NCI-H2029 (cell line): ENCODE results near the gene HM13.
"Not testable (repeated sequence)": the region's sequence is repeated elsewhere in the genome, so short reads cannot be mapped to it uniquely, and the experiment has no call there.

ENCODE experiments used
- DNase-seq: peaks from one replicate; lab custom pipeline; 2025; lab: John Stamatoyannopoulos, UW

HM13 gene

DNA sequence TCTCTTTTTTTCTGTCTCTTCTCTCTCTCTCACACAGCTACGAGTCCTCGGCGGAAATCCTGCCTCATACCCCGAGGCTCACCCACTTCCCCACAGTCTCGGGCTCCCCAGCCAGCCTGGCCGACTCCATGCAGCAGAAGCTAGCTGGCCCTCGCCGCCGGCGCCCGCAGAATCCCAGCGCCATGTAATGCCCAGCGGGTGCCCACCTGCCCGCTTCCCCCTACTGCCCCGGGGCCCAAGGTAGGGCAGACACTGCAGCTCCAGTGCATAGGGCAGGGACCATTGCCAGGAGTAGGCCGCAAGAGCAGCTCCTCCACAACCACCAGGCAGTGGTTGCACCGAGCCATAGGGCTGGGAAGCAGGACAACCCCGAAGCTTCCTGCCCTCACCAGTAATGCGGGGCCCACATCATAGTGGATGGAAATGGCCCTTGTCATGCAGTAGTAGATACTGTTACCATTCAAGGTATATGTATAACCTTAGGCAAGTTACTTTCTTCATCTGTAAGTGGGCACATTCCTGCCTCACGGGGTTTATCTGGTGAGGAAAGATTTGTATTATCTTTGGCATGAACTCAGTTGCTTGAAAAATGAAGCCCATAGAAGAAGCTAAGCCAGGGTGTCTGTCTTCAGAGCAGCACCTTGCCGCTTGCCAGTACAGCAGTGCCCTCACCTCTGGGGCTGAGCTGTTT lies 53.9 kb downstream of the HM13 start:
- no peak for DNase-seq

DNA sequence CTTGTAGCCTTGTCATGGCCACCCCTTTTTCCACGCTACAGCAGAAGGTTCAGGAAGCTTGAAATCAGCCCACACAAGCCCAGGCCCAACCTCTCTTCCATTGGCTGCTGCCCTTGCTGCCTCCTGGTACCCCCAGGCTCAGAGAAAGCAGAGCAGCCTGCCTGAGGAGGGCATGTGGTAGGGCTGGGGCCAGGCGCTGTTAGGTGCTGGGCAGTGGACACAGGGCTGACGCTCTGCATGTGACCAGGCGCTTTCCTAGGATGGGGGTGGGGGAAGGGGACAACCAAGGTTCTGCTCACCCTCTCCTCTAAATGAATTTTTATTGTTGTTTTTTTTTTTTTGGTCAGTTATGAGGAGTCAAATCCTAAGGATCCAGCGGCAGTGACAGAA lies 54.5 kb downstream of the HM13 start:
- DNase-seq, result no peak

- DNase-seq, result no peak
These were observed 55.1 kb downstream of the HM13 start for GRCh38 chr20:31569163-31570020.

GRCh38 chr20:31570021-31570463 lies 55.8 kb downstream of the HM13 start:
- peak; percentile 37 for DNase-seq

GRCh38 chr20:31570735-31571617 lies 56.7 kb downstream of the HM13 start:
- peak; percentile 68 for DNase-seq

DNA sequence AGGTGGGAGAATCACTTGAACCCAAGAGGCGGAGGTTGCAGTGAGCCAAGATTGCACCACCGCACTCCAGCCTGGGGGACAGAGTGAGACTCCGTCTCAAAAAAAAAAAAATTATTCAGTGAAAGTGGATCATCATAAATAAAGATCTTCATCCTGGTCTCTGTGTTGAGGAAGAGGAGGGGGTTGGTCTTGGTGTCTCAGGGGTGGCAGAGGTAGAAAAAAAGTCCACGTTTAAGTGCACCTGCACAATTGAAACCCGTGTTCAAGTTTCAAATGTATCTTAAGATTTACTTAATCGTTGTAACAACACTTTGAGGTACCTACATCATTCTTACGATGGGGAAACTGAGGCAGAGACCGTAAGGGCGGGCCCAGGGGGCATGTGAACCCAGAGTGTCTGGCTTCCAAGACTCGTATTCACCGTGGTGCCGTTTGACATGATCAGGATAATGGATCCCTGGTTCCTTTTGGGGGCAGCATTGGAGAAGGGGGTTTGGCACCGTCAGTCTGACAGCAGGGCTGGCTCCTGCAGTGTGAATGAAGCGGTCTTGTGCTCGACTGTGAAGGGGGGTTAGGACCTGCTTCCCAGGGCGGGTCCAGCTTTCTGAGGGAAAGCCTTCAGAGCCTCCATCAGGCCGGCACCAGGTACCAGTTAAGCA lies 57.9 kb downstream of the HM13 start:
- DNase-seq, result peak; percentile 66

DNA sequence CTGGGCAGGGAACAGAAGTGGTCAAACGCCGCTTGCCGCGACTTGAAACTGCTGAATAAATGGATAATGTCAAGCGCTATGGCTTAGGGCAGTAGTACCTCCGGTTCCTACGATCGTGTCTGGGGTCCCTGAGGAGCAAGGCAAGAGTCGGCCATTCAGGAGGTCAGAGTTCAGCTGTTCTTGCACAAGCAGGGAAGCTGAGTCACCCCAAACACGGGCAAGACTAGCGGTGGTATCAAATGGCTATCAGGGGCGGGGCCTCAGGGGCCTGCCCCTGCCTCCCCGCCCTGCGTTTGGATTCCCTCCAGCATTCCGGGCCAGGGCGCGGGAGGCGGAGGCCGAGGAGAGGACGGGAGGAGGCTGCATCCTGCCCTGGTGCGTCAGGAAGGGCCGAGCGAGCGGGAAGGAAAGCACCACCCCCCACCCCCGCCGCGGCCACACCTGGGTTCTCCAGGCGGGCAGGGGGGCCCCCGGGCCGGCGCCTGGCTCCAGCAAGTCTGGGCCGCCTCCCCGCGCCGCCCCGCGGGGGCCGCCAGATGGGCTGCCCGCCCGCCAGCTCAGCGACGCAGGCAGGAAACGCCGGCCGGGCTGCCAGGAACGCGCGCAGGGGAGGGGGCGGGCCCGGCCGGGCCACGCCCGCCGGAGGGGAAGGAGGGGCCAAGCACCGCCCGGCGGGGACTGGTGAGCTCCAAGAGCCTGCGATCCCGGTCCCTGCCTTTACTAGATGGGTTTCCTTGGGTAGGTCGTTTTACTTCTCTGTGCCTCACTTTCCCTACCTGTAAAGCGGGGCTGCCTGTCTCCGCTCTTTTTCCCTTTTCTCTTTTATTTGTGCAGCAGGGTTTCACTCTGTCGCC lies 58.7 kb downstream of the HM13 start:
- peak; percentile 98 for DNase-seq

GRCh38 chr20:31573555-31574321 lies 59.5 kb downstream of the HM13 start:
- peak; percentile 97 for DNase-seq

DNA sequence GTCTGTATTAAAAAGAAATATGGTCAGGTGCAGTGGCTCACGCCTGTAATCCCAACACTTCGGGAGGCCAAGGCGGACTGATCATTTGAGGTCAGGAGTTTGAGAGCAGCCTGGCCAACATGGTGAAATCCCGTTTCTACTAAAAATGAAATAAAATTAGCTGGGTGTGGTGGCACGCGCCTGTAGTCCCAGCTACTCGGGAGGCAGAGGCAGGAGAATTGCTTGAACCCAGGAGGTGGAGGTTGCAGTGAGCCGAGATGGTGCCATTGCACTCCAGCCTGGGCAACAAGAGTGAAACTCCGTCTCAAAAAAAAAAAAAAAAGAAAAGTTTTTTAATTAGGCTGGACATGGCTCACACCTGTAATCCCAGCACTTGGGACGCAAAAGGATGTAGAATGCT lies 60.7 kb downstream of the HM13 start:
- DNase-seq, result not testable (repeated sequence)

GRCh38 chr20:31576751-31577150 lies 62.5 kb downstream of the HM13 start:
- no peak for DNase-seq

DNA sequence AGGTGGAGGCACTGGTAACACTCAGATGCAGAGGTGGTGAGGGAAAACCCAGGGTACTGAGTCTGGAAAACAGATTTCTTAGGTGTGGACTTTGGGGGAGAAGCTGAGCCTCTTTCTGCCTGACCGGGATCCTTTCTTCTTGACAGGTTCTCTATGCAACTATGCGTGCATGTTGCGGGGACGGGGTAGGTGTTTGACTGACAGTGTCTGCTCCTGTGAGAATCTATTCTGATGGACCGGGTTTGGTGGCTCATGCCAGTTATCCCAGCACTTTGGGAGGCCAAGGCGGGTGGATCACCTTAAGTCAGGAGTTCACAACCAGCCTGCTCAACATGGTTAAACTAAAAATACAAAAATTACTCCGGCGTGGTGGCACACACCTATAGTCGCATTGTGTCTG lies 63.0 kb downstream of the HM13 start:
- no peak for DNase-seq

DNA sequence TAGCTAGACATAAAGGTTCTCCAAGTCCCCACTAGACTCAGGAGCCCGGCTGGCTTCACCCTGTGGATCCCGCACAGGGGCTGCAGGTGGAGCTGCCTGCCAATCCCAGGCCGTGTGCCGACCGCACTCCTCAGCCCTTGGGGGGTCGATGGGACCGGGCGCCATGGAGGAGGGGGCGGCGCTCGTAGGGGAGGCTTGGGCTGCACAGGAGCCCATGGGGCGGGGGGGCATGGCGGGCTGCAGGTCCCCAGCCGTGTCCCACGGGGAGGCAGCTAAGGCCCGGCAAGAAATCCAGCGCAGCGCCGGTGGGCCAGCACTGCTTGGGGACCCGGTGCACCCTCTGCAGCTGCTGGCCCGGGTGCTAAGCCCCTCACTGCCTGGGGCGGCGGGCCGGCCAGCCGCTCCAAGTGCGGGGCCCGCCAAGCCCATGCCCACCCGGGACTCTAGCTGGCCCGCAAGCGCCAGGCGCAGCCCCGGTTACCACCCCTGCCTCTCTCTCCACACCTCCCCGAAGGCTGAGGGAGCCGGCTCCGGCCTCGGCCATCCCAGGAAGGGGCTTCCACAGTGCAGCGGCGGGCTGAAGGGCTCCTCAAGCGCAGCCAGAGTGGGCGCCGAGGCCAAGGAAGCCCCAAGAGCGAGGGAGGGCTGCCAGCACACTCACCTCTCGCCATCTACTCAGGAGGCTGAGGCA lies 64.4 kb downstream of the HM13 start:
- DNase-seq, result no peak

DNA sequence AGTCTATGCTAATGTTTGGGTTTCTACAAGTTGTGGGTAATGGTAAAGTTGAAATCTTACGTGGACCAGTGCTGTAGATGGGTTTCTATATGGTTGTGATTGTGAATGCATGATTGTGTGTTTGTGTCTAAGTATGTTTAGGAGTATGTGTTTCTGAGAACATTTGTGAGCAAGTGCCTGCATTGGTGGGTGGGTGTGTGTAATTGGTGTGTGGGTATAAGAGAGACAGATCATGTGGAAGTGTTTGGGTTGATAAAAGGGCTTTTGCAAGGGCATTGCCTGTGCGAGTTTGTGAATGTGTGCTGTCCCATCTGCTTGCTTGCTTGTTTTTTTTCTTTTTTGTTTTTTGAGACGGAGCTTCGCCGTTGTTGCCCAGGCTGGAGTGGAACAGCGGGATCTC lies 65.0 kb downstream of the HM13 start:
- DNase-seq, result no peak

DNA sequence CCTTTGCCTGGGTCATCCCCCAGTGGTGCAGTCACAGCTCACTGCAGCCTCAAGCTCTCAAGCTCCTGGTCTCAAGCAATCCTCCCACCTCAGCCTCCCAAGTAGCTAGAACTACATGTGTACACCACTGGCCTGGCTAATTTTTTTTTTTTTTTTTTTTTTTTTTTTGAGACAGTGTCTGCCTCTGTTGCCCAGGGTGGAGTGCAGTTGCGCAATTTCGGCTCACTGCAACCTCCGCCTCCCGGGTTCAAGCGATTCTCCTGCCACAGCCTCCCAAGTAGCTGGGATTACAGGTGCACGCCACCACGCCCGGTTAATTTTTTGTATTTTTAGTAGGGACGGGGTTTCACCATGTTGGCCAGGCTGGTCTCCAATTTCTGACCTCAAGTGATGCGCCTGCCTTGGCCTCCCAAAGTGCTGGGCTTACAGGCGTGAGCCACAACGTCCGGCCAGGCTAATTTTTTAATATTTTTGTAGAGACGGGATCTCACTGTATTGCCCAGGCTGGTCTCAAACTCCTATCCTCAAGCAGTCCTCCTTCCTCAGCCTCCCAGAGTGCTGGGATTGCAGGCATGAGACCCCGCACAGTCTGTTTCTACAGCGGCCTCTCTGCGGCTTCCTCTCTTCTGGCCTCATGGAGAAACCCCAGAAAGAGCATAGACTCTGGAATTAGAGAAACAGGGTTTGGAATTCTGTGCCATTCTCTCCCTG lies 65.9 kb downstream of the HM13 start:
- DNase-seq, result not testable (repeated sequence)

- no peak for DNase-seq
These were observed 66.5 kb downstream of the HM13 start for GRCh38 chr20:31580706-31581105.

- DNase-seq, result no peak
These were observed 67.1 kb downstream of the HM13 start for GRCh38 chr20:31581391-31581790.

GRCh38 chr20:31587545-31588389 lies 73.5 kb downstream of the HM13 start:
- peak; percentile 39 for DNase-seq

DNA sequence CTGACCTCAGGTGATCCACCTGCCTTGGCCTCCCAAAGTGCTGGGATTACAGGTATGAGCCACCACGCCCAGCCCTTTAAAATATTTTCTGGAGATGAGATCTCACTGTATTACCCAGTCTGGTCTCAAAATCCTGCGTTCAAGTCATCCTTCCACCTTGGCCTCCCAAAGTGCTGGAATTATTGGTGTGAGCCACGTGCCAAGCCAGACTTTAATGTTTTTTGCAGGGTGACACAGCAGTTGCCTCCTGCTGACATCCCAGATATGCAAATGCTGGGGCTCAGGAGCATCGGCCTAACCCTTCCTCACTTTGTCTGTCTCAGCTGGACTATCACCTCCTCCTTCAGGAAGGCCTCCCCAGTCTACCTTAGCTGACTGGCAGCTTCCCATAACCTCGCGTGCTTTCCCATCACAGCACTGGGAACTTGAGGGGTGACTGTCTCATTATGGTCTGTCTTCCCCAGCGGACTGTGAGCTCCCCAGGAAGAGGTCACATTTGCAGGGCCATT lies 76.5 kb downstream of the HM13 start:
- DNase-seq, result no peak
